Keratinocyte (primary cell): ENCODE results near the gene PSMB7. TPM values are rescaled to one million over a fixed set of nuclear protein-coding genes. Genes with fewer than 3 reads are reported as not detected.

ENCODE experiments used
- DNase-seq: peaks from one replicate; pipeline ENCODE4 v3.0.0-alpha.2; 2011; ENCODE audit warnings: low read depth, missing footprints, low spot score
- FAIRE-seq: peaks from 2 replicates; lab custom pipeline; 2011; peaks lifted over from hg19 to GRCh38; lab: Jason Lieb, UNC
- H2AFZ ChIP-seq: 2 replicates; pipeline ENCODE4 v1.6.0; 2012; ENCODE audit warnings: low read length, control low read depth, inconsistent platforms; ENCODE audit not compliant: control insufficient read depth
- H3K27ac ChIP-seq: 2 replicates; pipeline ENCODE4 v1.5.1; 2011; ENCODE audit warnings: low read length; ENCODE audit not compliant: control insufficient read depth, insufficient read depth
- H3K27me3 ChIP-seq: 3 replicates; pipeline ENCODE4 v1.6.0; 2011; ENCODE audit warnings: low read length; ENCODE audit not compliant: control insufficient read depth, insufficient read depth; ENCODE audit errors: extremely low read depth
- H3K36me3 ChIP-seq, 2 experiments: 2 replicates in 1 of 2; 3 replicates in 1 of 2; pipeline ENCODE4 v1.5.1; 2011; ENCODE audit warnings: low read length in 2 of 2, mild to moderate bottlenecking in 1 of 2; ENCODE audit not compliant: control insufficient read depth in 2 of 2, insufficient read depth in 2 of 2; ENCODE audit errors: extremely low read depth in 1 of 2
- H3K4me1 ChIP-seq: 3 replicates; pipeline ENCODE4 v1.5.1; 2011; ENCODE audit warnings: low read length; ENCODE audit not compliant: control insufficient read depth, insufficient read depth; ENCODE audit errors: extremely low read depth
- H3K4me2 ChIP-seq: 3 replicates; pipeline ENCODE4 v1.6.0; 2011; ENCODE audit warnings: low read depth, low read length; ENCODE audit not compliant: control insufficient read depth, insufficient read depth; ENCODE audit errors: extremely low read depth
- H3K4me3 ChIP-seq, 3 experiments: fragments of 200-600 bp in 1 of 3; sonication (generic) in 1 of 3; 2 replicates in 2 of 3; 3 replicates in 1 of 3; pipeline ENCODE4 v1.5.1; 2011 to 2016; ENCODE audit warnings: low read length in 3 of 3, mild to moderate bottlenecking in 3 of 3, control low read depth in 2 of 3, inconsistent platforms in 1 of 3, low read depth in 1 of 3, mixed read lengths in 1 of 3, mixed run types in 1 of 3, moderate library complexity in 1 of 3; ENCODE audit not compliant: control insufficient read depth in 2 of 3, insufficient read depth in 2 of 3; ENCODE audit errors: extremely low read depth in 1 of 3
- H3K79me2 ChIP-seq: 2 replicates; pipeline ENCODE4 v1.6.0; 2012; ENCODE audit warnings: low read length; ENCODE audit not compliant: control insufficient read depth, insufficient read depth
- H3K9ac ChIP-seq: 3 replicates; pipeline ENCODE4 v1.6.0; 2011; ENCODE audit warnings: low read length; ENCODE audit not compliant: control insufficient read depth, insufficient read depth; ENCODE audit errors: extremely low read depth
- H3K9me1 ChIP-seq: 3 replicates; pipeline ENCODE4 v1.6.0; 2011; ENCODE audit warnings: low read length; ENCODE audit not compliant: control insufficient read depth, insufficient read depth; ENCODE audit errors: extremely low read depth
- H3K9me3 ChIP-seq: 2 replicates; pipeline ENCODE4 v1.5.1; 2012; ENCODE audit warnings: low read depth, low read length; ENCODE audit not compliant: control insufficient read depth
- H4K20me1 ChIP-seq: 3 replicates; pipeline ENCODE4 v1.6.0; 2011; ENCODE audit warnings: low read length; ENCODE audit not compliant: control insufficient read depth, insufficient read depth; ENCODE audit errors: extremely low read depth
- EZH2 ChIP-seq: IDR thresholded peaks from one replicate; pipeline ENCODE4 v1.6.1; 2012; ENCODE audit warnings: inconsistent platforms, mild to moderate bottlenecking, low read length, moderate library complexity
- dilution Hi-C: fragments of 300-500 bp; cut with MboI; formaldehyde crosslinking; loops from one replicate; pipeline ENCODE4 v1.7.0; 2020; ENCODE audit warnings: low sequenced_read_pairs; ENCODE audit not compliant: extremely low pct_ligation_motif_present
- polyA plus RNA-seq, 5 experiments: library from polyadenylated mRNA; depleted of rRNA in 3 of 5; stranded (reverse) in 3 of 5; stranded (forward) in 1 of 5; unstranded in 1 of 5; fragments of >200 nt; gene quantifications; 1 replicate in 1 of 5; 2 replicates in 3 of 5; 3 replicates in 1 of 5; pipeline versions ENCODE4 v1.2.1 to v1.2.3, GENCODE V29; 2011 to 2012; ENCODE audit warnings: missing spikeins in 2 of 5, low read depth in 1 of 5, low replicate concordance in 1 of 5
- TF ChIP-seq, protein P1 (sequence below), 3 experiments: IDR thresholded peaks in 1 of 3; conservative IDR thresholded peaks in 1 of 3; optimal IDR thresholded peaks in 1 of 3; 2 replicates in 2 of 3; 3 replicates in 1 of 3; pipeline versions ENCODE3 to v1.5.1; 2011; ENCODE audit warnings: low read length in 3 of 3, mild to moderate bottlenecking in 3 of 3, moderate library complexity in 2 of 3, control low read depth in 1 of 3, inconsistent platforms in 1 of 3; ENCODE audit not compliant: insufficient read depth in 2 of 3; ENCODE audit errors: extremely low read depth in 1 of 3

The PSMB7 gene
- polyA plus RNA-seq, 1 donor (not counting 4 experiments of a cell fraction or from before 2014, with no cell fraction given) = 388 TPM

DNA sequence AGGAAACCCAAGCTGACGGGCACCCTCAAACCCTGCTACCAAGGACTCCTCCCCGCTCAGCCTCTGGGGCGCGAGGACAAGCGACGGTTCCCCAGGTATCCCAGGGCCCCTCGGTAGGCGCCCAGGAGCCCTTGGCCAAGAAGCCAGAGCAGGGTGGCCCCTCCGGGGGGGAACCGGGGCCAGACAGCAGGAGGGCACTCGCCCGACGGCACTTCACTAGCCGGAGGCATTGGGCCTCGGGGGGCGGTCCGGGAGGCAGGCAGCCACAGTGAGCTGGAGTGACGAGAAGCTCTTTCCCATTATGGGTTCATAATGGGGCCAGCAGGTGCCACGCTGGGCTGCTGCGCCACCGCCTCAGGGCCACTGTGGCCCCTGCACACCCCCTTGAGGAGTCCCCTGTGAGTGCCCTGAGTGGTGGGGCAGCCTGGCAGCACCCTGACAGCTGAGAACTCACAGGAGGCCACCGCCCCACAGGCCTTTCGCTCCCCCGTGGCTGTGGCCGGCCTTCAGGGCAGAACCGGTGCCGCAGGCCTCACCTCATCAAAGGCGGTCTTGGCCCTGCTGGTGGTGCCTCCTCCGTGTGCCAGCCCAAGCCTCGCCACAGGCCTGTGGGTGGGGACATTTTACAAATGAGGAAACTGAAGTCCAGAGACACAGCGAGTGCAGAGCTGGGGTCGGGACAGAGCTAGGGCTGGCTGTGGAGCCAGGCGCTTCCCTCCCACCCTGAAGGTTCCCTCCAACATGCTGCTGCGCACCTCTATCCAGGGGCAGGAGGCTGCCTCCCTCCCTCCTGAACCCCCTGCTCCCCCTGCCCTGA, 68.7 kb downstream of the PSMB7 start:
- TF ChIP-seq EZH2 = no peak
- TF ChIP-seq, protein P1, sequence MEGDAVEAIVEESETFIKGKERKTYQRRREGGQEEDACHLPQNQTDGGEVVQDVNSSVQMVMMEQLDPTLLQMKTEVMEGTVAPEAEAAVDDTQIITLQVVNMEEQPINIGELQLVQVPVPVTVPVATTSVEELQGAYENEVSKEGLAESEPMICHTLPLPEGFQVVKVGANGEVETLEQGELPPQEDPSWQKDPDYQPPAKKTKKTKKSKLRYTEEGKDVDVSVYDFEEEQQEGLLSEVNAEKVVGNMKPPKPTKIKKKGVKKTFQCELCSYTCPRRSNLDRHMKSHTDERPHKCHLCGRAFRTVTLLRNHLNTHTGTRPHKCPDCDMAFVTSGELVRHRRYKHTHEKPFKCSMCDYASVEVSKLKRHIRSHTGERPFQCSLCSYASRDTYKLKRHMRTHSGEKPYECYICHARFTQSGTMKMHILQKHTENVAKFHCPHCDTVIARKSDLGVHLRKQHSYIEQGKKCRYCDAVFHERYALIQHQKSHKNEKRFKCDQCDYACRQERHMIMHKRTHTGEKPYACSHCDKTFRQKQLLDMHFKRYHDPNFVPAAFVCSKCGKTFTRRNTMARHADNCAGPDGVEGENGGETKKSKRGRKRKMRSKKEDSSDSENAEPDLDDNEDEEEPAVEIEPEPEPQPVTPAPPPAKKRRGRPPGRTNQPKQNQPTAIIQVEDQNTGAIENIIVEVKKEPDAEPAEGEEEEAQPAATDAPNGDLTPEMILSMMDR (optimal IDR thresholded peaks at IDR 0.05 in 1 of 3, IDR thresholded peaks at IDR 0.05 in 1 of 3, conservative IDR thresholded peaks at IDR 0.05 in 1 of 3; ENCODE audit: extremely low read depth in 1 of 3, insufficient read depth in 2 of 3, low read length in 3 of 3) = no peak
- no peak overlapping the region for H3K27ac ChIP-seq
- no peaks in the 10 kb centered on the region for H3K9me1 ChIP-seq
- DNase-seq = no peak
- H3K9me3 ChIP-seq = no peaks in the 10 kb centered on the region
- no peaks in the 10 kb centered on the region for H3K27me3 ChIP-seq
- H3K36me3 ChIP-seq = peaks cover 28 to 36% of the 10 kb centered on the region in 2 experiments
- H3K79me2 ChIP-seq = no peaks in the 10 kb centered on the region
- H3K4me3 ChIP-seq = no peak overlapping the region
- no peak overlapping the region for H2AFZ ChIP-seq
- no peak overlapping the region for H3K9ac ChIP-seq
- dilution Hi-C loops = no loop called here
- peaks cover 16% of the 10 kb centered on the region for H3K4me1 ChIP-seq
- H3K4me2 ChIP-seq = no peak overlapping the region
- peaks cover 5% of the 10 kb centered on the region for H4K20me1 ChIP-seq
- no peak for FAIRE-seq

GRCh38 chr9:124345751-124346281, 69.4 kb downstream of the PSMB7 start:
- Histone ChIP-seq H3K9ac (no peak overlapping the region), H2AFZ (no peak overlapping the region), H3K9me3 (no peaks in the 10 kb centered on the region), H3K27me3 (no peaks in the 10 kb centered on the region), H3K4me3 (no peak overlapping the region), H3K9me1 (no peaks in the 10 kb centered on the region), H4K20me1 (peaks cover 5% of the 10 kb centered on the region), H3K79me2 (no peaks in the 10 kb centered on the region), H3K4me1 (peaks cover 16% of the 10 kb centered on the region), H3K27ac (no peak overlapping the region), H3K4me2 (no peak overlapping the region), H3K36me3 (peaks cover 23 to 30% of the 10 kb centered on the region in 2 experiments)
- no peak for TF ChIP-seq EZH2
- TF ChIP-seq, protein P1 (optimal IDR thresholded peaks at IDR 0.05 in 1 of 3, IDR thresholded peaks at IDR 0.05 in 1 of 3, conservative IDR thresholded peaks at IDR 0.05 in 1 of 3; ENCODE audit: extremely low read depth in 1 of 3, insufficient read depth in 2 of 3, low read length in 3 of 3) = no peak
- dilution Hi-C loops = no loop called here
- FAIRE-seq = no peak
- no peak for DNase-seq
